Measurements from ENCODE around the gene HYAL3.
A peak's percentile ranks its signal among the peaks of the same experiment; 100 is the strongest.
"Not testable (repeated sequence)": the region's sequence is repeated elsewhere in the genome, so short reads cannot be mapped to it uniquely, and the experiment has no call there.

HYAL3 gene

DNA sequence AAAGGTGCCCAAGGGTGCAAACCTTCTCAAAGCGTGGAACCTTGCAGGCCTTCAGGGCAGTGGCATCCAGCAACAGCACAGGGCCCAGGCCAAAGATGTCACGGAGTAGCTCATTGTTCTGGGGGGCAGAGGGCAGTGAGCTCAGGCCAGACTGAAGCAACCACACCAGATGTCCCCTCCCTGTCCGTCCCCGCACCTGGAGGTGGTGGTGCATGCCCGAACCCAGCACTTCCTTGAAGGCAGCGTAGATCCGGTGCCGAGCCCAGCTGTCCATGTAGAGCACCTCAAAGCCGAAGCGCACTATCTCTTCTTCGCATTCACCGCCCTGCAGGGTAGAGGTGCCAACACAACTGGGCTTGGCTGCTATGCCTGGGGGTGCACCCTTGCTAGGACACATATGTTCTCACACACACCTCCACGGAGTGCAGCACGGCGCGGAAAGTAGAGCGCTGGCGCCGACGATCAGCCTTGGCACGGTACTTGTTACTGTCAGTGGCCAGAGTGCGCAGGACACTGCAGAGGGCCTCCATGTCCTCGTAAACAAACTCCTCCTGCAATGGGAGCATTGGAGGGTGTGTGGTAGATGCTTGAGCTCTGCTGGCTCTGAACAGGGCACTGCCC is 10.7 kb downstream of the HYAL3 start:
- no peak overlapping the region for H3K27ac ChIP-seq (ENCODE audit: insufficient read depth, low read depth, low read length, poor library complexity, severe bottlenecking)
- H3K36me3 ChIP-seq (ENCODE audit: control insufficient read depth, insufficient read depth, low read length) = peaks cover 21% of the 10 kb centered on the region
- WGBS, 2 experiments = 95 to 97% methylated on average over 23 of the region's 23 CpGs
- H3K27me3 ChIP-seq (ENCODE audit: control insufficient read depth, insufficient read depth, low read length, poor library complexity, severe bottlenecking) = no peaks in the 10 kb centered on the region
- no peaks in the 10 kb centered on the region for H3K9me3 ChIP-seq (ENCODE audit: control insufficient read depth, low read length)
- peaks cover 4% of the 10 kb centered on the region for H3K4me1 ChIP-seq (ENCODE audit: control insufficient read depth, insufficient read depth, low read length)
- H3K4me3 ChIP-seq (ENCODE audit: insufficient read depth, low read depth, low read length) = no peak overlapping the region

- WGBS, 2 experiments = 93 to 94% methylated on average over 1 of the region's 1 CpG
- Histone ChIP-seq H3K4me1 (ENCODE audit: control insufficient read depth, insufficient read depth, low read length) (peaks cover 4% of the 10 kb centered on the region), H3K4me3 (ENCODE audit: insufficient read depth, low read depth, low read length) (no peak overlapping the region), H3K9me3 (ENCODE audit: control insufficient read depth, low read length) (no peaks in the 10 kb centered on the region), H3K27ac (ENCODE audit: insufficient read depth, low read depth, low read length, poor library complexity, severe bottlenecking) (no peak overlapping the region), H3K36me3 (ENCODE audit: control insufficient read depth, insufficient read depth, low read length) (peaks cover 21% of the 10 kb centered on the region), H3K27me3 (ENCODE audit: control insufficient read depth, insufficient read depth, low read length, poor library complexity, severe bottlenecking) (no peaks in the 10 kb centered on the region)
Measured at GRCh38 chr3:50287262-50287661, 11.9 kb downstream of the HYAL3 start.

- Histone ChIP-seq H3K4me1 (ENCODE audit: control insufficient read depth, insufficient read depth, low read length) (peaks cover 4% of the 10 kb centered on the region), H3K9me3 (ENCODE audit: control insufficient read depth, low read length) (no peaks in the 10 kb centered on the region), H3K36me3 (ENCODE audit: control insufficient read depth, insufficient read depth, low read length) (peaks cover 21% of the 10 kb centered on the region), H3K27ac (ENCODE audit: insufficient read depth, low read depth, low read length, poor library complexity, severe bottlenecking) (no peak overlapping the region), H3K4me3 (ENCODE audit: insufficient read depth, low read depth, low read length) (no peak overlapping the region), H3K27me3 (ENCODE audit: control insufficient read depth, insufficient read depth, low read length, poor library complexity, severe bottlenecking) (no peaks in the 10 kb centered on the region)
- 95% methylated on average over 27 to 28 of the region's 28 CpGs for WGBS, 2 experiments
Measured at GRCh38 chr3:50286322-50287227, 12.6 kb downstream of the HYAL3 start.

- H3K27me3 ChIP-seq (ENCODE audit: control insufficient read depth, insufficient read depth, low read length, poor library complexity, severe bottlenecking); H3K4me1 ChIP-seq (ENCODE audit: control insufficient read depth, insufficient read depth, low read length): not testable (repeated sequence)
- WGBS, 2 experiments = 88 to 94% methylated on average over 4 of the region's 6 CpGs
Measured at GRCh38 chr3:50284121-50284520, 15.1 kb downstream of the HYAL3 start.

GRCh38 chr3:50279255-50280016 is 19.8 kb downstream of the HYAL3 start:
- H3K27me3 ChIP-seq (ENCODE audit: control insufficient read depth, insufficient read depth, low read length, poor library complexity, severe bottlenecking) = peaks cover 21% of the 10 kb centered on the region
- H3K36me3 ChIP-seq (ENCODE audit: control insufficient read depth, insufficient read depth, low read length) = no peaks in the 10 kb centered on the region
- peaks cover 7% of the 10 kb centered on the region for H3K4me1 ChIP-seq (ENCODE audit: control insufficient read depth, insufficient read depth, low read length)
- 93 to 95% methylated on average over 8 of the region's 8 CpGs for WGBS, 2 experiments
- no peaks in the 10 kb centered on the region for H3K9me3 ChIP-seq (ENCODE audit: control insufficient read depth, low read length)
- H3K27ac ChIP-seq (ENCODE audit: insufficient read depth, low read depth, low read length, poor library complexity, severe bottlenecking) = no peak overlapping the region
- no peak overlapping the region for H3K4me3 ChIP-seq (ENCODE audit: insufficient read depth, low read depth, low read length)

More at GRCh38 chr3:50284121-50284520, 15.1 kb downstream of the HYAL3 start:
- H3K27ac ChIP-seq (ENCODE audit: insufficient read depth, low read depth, low read length, poor library complexity, severe bottlenecking); H3K4me3 ChIP-seq (ENCODE audit: insufficient read depth, low read depth, low read length); H3K9me3 ChIP-seq (ENCODE audit: control insufficient read depth, low read length): not testable (repeated sequence)
- peaks cover 14% of the 10 kb centered on the region for H3K36me3 ChIP-seq (ENCODE audit: control insufficient read depth, insufficient read depth, low read length)

DNA sequence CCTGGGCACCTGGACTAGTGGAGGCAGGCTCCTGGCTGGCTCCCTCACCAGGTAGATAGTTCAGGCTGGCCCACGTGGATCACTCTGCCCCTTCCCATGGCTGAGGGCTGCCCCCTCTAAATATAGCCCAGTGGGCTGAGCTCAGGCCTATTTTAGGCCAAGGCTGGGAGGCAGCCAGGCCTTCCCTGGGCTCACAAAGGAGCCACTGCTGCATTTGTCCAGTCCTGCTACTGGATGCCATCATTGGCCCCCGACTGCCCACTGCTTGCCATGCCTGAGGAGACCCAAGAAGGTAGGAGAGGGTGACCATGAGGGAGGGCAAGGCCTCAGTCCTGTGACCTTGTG is 20.4 kb downstream of the HYAL3 start, which contains the start of gene LSMEM2:
TSS of gene LSMEM2 (plus strand) at position 208 of the 345 bp plus-strand sequence. CDS start at position 235, 27 bp downstream.
- Histone ChIP-seq H3K4me3 (ENCODE audit: insufficient read depth, low read depth, low read length) (no peak within 1 kb of the TSS), H3K36me3 (ENCODE audit: control insufficient read depth, insufficient read depth, low read length) (no peaks in the 10 kb centered on the region), H3K27ac (ENCODE audit: insufficient read depth, low read depth, low read length, poor library complexity, severe bottlenecking) (no peak within 1 kb of the TSS), H3K4me1 (ENCODE audit: control insufficient read depth, insufficient read depth, low read length) (peaks cover 7% of the 10 kb centered on the region), H3K27me3 (ENCODE audit: control insufficient read depth, insufficient read depth, low read length, poor library complexity, severe bottlenecking) (peaks cover 27% of the 10 kb centered on the region), H3K9me3 (ENCODE audit: control insufficient read depth, low read length) (no peaks in the 10 kb centered on the region)
- WGBS, 2 experiments = 80 to 86% methylated on average over 2 of the region's 2 CpGs

GRCh38 chr3:50278123-50278879 is 20.9 kb downstream of the HYAL3 start:
- no peak overlapping the region for H3K4me3 ChIP-seq (ENCODE audit: insufficient read depth, low read depth, low read length)

GRCh38 chr3:50276762-50277101 is 22.5 kb downstream of the HYAL3 start:
- Histone ChIP-seq H3K4me3 (ENCODE audit: insufficient read depth, low read depth, low read length) (no peak overlapping the region), H3K9me3 (ENCODE audit: control insufficient read depth, low read length) (no peaks in the 10 kb centered on the region), H3K27ac (ENCODE audit: insufficient read depth, low read depth, low read length, poor library complexity, severe bottlenecking) (no peak overlapping the region), H3K4me1 (ENCODE audit: control insufficient read depth, insufficient read depth, low read length) (peaks cover 7% of the 10 kb centered on the region), H3K36me3 (ENCODE audit: control insufficient read depth, insufficient read depth, low read length) (no peaks in the 10 kb centered on the region), H3K27me3 (ENCODE audit: control insufficient read depth, insufficient read depth, low read length, poor library complexity, severe bottlenecking) (peaks cover 37% of the 10 kb centered on the region)
- 92 to 94% methylated on average over 17 of the region's 17 CpGs for WGBS, 2 experiments

More at GRCh38 chr3:50278123-50278879, 20.9 kb downstream of the HYAL3 start:
- peaks cover 32% of the 10 kb centered on the region for H3K27me3 ChIP-seq (ENCODE audit: control insufficient read depth, insufficient read depth, low read length, poor library complexity, severe bottlenecking)
- WGBS, 2 experiments = 87 to 92% methylated on average over 4 of the region's 4 CpGs
- H3K9me3 ChIP-seq (ENCODE audit: control insufficient read depth, low read length) = no peaks in the 10 kb centered on the region
- no peak overlapping the region for H3K27ac ChIP-seq (ENCODE audit: insufficient read depth, low read depth, low read length, poor library complexity, severe bottlenecking)
- H3K36me3 ChIP-seq (ENCODE audit: control insufficient read depth, insufficient read depth, low read length) = no peaks in the 10 kb centered on the region
- peaks cover 7% of the 10 kb centered on the region for H3K4me1 ChIP-seq (ENCODE audit: control insufficient read depth, insufficient read depth, low read length)

DNA sequence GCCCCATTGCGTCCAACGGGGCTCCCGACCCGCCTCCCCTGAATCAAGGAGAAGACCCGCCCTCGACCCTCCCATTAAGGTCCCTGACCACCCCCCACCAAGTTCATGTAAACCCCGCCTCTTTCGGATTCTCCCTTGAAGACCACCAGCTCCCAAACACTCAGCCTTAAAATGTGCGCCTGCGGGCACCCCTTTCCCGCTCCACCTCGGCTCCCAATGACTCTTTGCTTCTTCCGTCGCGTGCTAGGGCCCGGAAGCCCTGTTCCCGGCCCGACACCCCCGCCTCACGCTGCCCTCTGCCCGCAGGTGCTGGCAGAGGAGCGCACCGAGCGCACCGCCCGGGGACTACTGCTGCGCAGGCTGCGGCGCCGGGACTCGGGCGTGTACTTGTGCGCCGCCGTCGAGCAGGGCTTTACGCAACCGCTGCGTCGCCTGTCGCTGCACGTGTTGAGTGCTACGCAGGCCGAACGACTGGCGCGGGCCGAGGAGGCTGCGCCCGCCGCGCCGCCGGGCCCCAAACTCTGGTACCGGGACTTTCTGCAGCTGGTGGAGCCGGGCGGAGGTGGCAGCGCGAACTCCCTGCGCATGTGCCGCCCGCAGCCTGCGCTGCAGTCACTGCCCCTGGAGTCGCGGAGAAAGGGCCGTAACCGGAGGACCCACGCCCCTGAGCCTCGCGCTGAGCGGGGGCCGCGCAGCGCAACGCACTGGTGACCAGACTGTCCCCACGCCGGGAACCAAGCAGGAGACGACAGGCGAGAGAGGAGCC is 23.0 kb downstream of the HYAL3 start:
- peaks cover 7% of the 10 kb centered on the region for H3K4me1 ChIP-seq (ENCODE audit: control insufficient read depth, insufficient read depth, low read length)
- peaks cover 37% of the 10 kb centered on the region for H3K27me3 ChIP-seq (ENCODE audit: control insufficient read depth, insufficient read depth, low read length, poor library complexity, severe bottlenecking)
- no peaks in the 10 kb centered on the region for H3K9me3 ChIP-seq (ENCODE audit: control insufficient read depth, low read length)
- no peak overlapping the region for H3K27ac ChIP-seq (ENCODE audit: insufficient read depth, low read depth, low read length, poor library complexity, severe bottlenecking)
- H3K36me3 ChIP-seq (ENCODE audit: control insufficient read depth, insufficient read depth, low read length) = no peaks in the 10 kb centered on the region
- 85 to 86% methylated on average over 79 of the region's 79 CpGs for WGBS, 2 experiments
- H3K4me3 ChIP-seq (ENCODE audit: insufficient read depth, low read depth, low read length) = peak overlapping the region; percentile 27

Measured in ectodermal cell (in vitro differentiated cells).